Measurements from ENCODE around the gene JCHAIN. TPM values are rescaled to one million over a fixed set of nuclear protein-coding genes. Genes with fewer than 3 reads are reported as not detected.
"Not testable (repeated sequence)": the region's sequence is repeated elsewhere in the genome, so short reads cannot be mapped to it uniquely, and the experiment has no call there.

JCHAIN gene
- total RNA-seq, 2 experiments from 2014 or later = not detected

DNA sequence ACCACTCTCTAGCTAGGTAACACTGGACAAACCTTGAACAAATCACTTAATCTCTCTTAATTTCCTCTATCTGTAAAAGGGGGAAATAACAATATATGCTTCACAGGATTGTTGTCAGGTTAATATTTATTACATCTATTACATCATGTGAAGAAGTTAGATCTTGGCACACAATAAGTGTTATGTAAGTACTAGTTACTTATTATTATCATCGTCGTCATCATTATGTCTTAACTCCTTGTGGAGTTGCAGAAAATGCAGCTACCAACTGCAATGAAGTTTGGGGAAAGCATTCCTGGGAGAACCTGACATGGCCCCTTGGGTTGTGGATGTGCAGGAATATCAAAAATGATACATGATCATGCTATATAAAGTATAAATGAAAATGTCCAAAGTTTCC, 4.8 kb upstream of the JCHAIN start:
- ATAC-seq (no peak), DNase-seq (no peak)
- intact Hi-C loops (cut with DNase I, micrococcal nuclease) = no loop called here
- Mint-ChIP-seq H3K36me3 (ENCODE audit: low read depth) (no peaks in the 10 kb centered on the region), H3K4me1 (no peaks in the 10 kb centered on the region), H3K27me3 (peaks cover 3% of the 10 kb centered on the region), H3K27ac (no peak overlapping the region), H3K4me3 (no peak overlapping the region), H3K9me3 (ENCODE audit: low read depth) (no peaks in the 10 kb centered on the region)
- CTCF ChIA-PET = interaction anchor here (1.0 to 1.5 kb wide), 4 partner anchors 10 to 79 kb away, joined by 3 read pairs; no protein-coding TSS in a partner anchor
- POLR2A ChIA-PET = no interaction called here

DNA sequence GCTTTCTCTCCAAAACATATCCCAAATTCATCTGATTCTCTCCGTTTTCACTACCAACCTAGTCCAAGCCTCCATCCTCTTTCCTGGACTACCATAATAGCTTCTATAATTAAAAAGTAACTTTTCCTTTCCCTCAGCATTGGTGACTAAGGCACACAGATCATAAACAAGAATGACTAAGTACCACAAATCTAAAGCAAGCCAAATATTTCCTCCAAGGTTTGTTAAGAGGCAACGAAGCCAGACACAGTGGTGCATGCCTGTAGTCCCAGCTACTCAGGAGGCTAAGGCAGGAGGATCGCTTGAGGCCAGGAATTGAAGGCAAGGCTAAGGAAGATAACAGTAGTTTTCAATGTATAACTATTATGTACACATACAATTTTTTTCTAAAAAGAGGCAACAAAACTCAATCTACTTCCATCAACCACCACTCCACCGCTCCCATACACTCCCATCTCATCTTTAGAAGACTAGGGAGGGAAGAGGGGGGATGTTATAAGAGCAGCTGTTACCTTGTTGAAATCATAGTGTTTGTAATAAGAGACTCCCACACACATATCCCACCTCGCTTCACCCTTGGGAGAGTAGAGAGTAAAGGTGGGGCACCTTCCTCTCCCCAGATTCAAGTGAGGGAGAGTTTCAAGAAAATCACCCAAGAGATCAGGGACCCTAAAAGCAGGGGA, 4.2 kb upstream of the JCHAIN start:
- no peaks in the 10 kb centered on the region for H3K4me1 Mint-ChIP-seq
- ATAC-seq (no peak), DNase-seq (no peak)
- H3K36me3 Mint-ChIP-seq (ENCODE audit: low read depth) = no peaks in the 10 kb centered on the region
- intact Hi-C loops (cut with DNase I, micrococcal nuclease) = no loop called here
- H3K9me3 Mint-ChIP-seq (ENCODE audit: low read depth) = no peaks in the 10 kb centered on the region
- ChIA-PET POLR2A (no interaction called here), CTCF (interaction anchor here (0.8 to 1.5 kb wide), 3 partner anchors 9 to 80 kb away, joined by 3 read pairs; no protein-coding TSS in a partner anchor)
- H3K27me3 Mint-ChIP-seq = peaks cover 3% of the 10 kb centered on the region
- no peak overlapping the region for H3K27ac Mint-ChIP-seq
- no peak overlapping the region for H3K4me3 Mint-ChIP-seq

DNA sequence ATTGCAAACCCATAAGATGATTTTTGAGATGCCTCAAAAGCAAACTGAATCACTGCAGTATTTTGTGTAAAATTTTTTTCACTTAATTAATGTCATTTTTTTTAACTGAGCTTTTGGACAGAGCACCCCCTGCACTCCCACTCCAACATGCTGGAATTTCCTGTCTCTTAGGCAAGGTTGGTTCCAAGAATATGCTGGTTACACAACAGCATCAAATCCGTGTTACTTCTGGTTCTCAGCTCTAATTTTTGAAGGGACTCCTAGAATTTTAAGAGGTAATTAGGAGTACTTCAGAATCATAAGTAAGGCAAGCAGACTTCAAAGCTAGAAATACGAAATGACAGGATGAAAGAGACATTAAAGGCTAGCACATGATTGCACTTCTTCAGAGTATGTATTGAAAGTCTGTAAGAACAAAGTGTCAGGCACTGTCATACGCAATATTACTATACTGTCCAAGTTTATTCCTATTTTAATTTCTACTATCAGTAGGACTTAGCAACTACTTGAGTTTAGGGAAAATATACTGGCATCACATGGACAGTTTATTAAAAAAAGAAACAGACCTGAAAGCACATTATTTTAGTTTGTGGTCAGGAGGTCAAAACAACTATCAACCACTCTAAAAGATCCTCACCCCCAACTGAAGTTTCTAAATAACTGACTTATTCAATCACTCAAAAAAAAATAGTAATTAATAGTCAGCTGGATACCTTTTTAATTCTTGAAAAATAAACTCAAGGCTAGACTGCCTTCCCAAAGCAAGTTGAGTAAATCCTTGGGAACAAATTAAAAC, 1.6 kb upstream of the JCHAIN start:
- ChIA-PET CTCF (interaction anchor here (0.6 to 1.3 kb wide), 6 partner anchors 11 to 408 kb away, joined by 3 to 4 read pairs (median 3); no protein-coding TSS in a partner anchor), POLR2A (no interaction called here)
- Mint-ChIP-seq H3K9me3 (ENCODE audit: low read depth) (no peaks in the 10 kb centered on the region), H3K36me3 (ENCODE audit: low read depth) (no peaks in the 10 kb centered on the region), H3K4me3 (no peak overlapping the region), H3K27me3 (no peaks in the 10 kb centered on the region), H3K27ac (no peak overlapping the region), H3K4me1 (no peaks in the 10 kb centered on the region)
- intact Hi-C loops (cut with DNase I, micrococcal nuclease) = no loop called here
- ATAC-seq (no peak), DNase-seq (no peak)

DNA sequence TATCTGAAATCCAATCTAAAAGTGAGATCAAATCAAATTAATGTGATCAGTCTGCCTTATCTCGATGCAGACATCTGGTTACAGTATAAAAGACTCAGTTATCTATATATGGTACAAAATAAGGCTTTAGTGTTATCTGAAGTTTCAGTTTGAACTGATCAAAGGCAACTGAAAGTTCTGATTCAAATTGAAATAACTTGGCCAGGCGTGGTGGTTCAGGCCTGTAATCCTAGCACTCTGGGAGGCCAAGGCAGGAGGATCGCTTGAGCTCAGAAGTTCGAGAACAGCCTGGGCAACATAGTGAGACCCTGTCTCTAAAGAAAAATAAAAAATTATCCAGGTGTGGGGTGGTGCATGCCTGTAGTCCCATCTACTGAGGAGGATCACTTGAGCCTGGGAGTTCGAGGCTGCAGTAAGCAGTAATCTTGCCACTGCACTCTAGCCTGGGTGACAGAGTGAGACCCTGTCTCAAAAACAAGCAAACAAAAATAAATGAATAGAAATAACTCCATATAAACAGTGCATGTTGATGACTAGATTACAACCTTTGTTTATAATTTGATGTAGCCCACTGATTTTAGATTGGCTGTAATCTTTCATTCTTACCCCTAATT, 4.9 kb downstream of the JCHAIN start:
- H3K27me3 Mint-ChIP-seq, H3K4me3 Mint-ChIP-seq: not testable (repeated sequence)

DNA sequence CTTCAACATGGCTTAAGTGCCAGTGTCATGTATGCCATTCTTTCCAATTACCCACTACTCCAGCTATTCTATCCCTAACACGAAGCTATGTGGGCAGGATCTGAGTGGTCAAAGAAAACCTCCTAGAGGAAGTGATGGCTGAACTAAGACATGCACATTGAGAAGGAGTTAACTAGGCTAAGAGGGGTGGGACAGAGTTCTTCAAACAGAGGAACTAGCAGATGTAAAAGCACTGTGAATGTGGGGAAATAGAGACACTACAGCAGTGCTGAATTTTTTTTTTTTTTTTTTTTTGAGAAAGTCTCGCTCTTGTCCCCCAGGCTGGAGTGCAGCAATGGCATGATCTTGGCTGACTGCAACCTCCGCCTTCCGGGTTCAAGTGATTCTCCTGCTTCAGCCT, 6.2 kb downstream of the JCHAIN start:
- H3K27ac Mint-ChIP-seq = no peak overlapping the region
- no peaks in the 10 kb centered on the region for H3K36me3 Mint-ChIP-seq (ENCODE audit: low read depth)
- H3K4me3 Mint-ChIP-seq = no peak overlapping the region
- DNase-seq = no peak
- no peaks in the 10 kb centered on the region for H3K27me3 Mint-ChIP-seq
- no peaks in the 10 kb centered on the region for H3K9me3 Mint-ChIP-seq (ENCODE audit: low read depth)
- POLR2A ChIA-PET = no interaction called here
- CTCF ChIA-PET = interaction anchor here (0.6 kb wide), 1 partner anchor 440 kb away, joined by 4 read pairs; no protein-coding TSS in a partner anchor
- peaks cover 8% of the 10 kb centered on the region for H3K4me1 Mint-ChIP-seq
- intact Hi-C loops (cut with DNase I, micrococcal nuclease) = no loop called here
- no peak for ATAC-seq

More for the DNA sequence above, 4.9 kb downstream of the JCHAIN start:
- H3K36me3 Mint-ChIP-seq (ENCODE audit: low read depth); POLR2A ChIA-PET; H3K27ac Mint-ChIP-seq; intact Hi-C loops (cut with DNase I, micrococcal nuclease); H3K4me1 Mint-ChIP-seq; H3K9me3 Mint-ChIP-seq (ENCODE audit: low read depth): not testable (repeated sequence)
- peak; percentile 85 for ATAC-seq
- peak; percentile 46 for DNase-seq
- CTCF ChIA-PET = interaction anchor here (1.0 kb wide), 1 partner anchor 10 kb away, joined by 3 read pairs; no protein-coding TSS in a partner anchor

DNA sequence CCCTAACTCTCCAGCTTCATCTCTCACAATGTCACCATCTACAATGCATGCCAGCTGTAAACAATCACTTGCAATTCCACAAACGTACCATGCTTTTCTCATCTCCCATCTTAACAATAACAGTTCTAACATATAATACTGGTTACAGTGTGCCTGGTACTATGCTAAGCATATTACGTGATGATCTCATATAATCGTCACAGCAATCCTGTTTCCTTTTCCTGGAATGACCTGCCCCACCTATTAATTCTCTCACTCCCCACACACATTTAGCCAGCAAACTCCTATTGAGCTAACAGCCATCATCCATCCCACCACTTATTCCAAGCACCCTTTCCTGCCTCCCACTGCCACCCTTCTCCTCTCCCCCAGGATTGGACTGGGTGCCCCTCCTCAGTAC, 7.9 kb downstream of the JCHAIN start:
- peaks cover 8% of the 10 kb centered on the region for H3K4me1 Mint-ChIP-seq
- intact Hi-C loops (cut with DNase I, micrococcal nuclease) = loop anchor here in 1 of 2 experiments (10.0 kb wide), 1 partner anchor 526 kb away; no protein-coding TSS in a partner anchor
- ChIA-PET CTCF (no interaction called here), POLR2A (no interaction called here)
- H3K27ac Mint-ChIP-seq = no peak overlapping the region
- H3K9me3 Mint-ChIP-seq (ENCODE audit: low read depth) = no peaks in the 10 kb centered on the region
- H3K4me3 Mint-ChIP-seq = no peak overlapping the region
- DNase-seq = no peak
- H3K36me3 Mint-ChIP-seq (ENCODE audit: low read depth) = no peaks in the 10 kb centered on the region
- no peak for ATAC-seq
- no peaks in the 10 kb centered on the region for H3K27me3 Mint-ChIP-seq

DNA sequence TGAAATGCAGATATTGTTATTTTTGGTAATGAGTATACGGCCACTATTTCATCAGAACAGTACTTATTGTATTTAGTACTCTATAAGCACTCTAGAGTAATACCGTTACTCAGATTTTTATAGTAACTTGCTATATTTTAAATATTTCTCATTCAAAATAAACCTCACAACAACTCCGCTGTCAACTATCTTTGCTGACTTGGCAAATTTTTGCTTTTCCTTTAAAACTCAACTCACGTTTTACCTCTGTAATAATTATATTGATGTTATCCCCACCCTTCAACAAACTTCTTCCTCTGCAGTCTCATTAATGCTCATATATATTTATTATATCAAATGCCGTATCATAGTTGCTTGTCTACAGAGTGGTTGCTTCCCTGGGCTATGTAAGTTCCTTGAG, 9.0 kb downstream of the JCHAIN start:
- ChIA-PET CTCF (interaction anchor here (1.0 to 1.3 kb wide), 5 partner anchors 10 to 314 kb away, joined by 3 read pairs; partner anchors contain the start of gene MOB1B), POLR2A (no interaction called here)
- Mint-ChIP-seq H3K36me3 (ENCODE audit: low read depth) (no peaks in the 10 kb centered on the region), H3K4me3 (no peak overlapping the region), H3K9me3 (ENCODE audit: low read depth) (no peaks in the 10 kb centered on the region), H3K27me3 (no peaks in the 10 kb centered on the region), H3K27ac (no peak overlapping the region), H3K4me1 (peaks cover 8% of the 10 kb centered on the region)
- ATAC-seq = no peak
- no peak for DNase-seq
- intact Hi-C loops (cut with DNase I, micrococcal nuclease) = loop anchor here in 1 of 2 experiments (10.0 kb wide), 1 partner anchor 527 kb away; no protein-coding TSS in a partner anchor

DNA sequence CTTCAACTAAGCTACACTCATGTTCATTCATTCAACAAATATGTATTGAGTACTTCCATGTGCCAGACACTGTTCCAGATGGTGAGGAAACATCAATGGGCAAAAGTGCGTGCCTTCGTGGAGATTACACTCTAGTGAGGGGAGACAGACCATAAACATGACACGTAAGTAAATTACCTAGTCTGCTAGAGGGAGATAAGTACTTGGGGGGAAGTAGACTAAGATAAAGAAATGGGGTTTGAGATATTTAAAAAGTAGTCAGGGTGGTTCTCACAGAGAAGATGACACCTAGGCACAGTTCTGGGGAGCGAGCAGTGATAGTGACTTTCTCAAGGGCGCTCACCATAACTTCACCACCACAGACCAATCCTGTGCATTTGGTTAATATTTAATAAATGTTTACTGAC, 11.7 kb downstream of the JCHAIN start:
- Mint-ChIP-seq H3K9me3 (ENCODE audit: low read depth) (no peaks in the 10 kb centered on the region), H3K4me1 (no peaks in the 10 kb centered on the region), H3K4me3 (no peak overlapping the region), H3K27ac (no peak overlapping the region), H3K36me3 (ENCODE audit: low read depth) (no peaks in the 10 kb centered on the region), H3K27me3 (peaks cover 3% of the 10 kb centered on the region)
- CTCF ChIA-PET = no interaction called here
- DNase-seq (no peak), ATAC-seq (no peak)
- POLR2A ChIA-PET = no interaction called here
- intact Hi-C loops (cut with DNase I, micrococcal nuclease) = loop anchor here in 1 of 2 experiments (5.0 to 10.0 kb wide), 2 partner anchors 530 to 1648 kb away; no protein-coding TSS in a partner anchor

DNA sequence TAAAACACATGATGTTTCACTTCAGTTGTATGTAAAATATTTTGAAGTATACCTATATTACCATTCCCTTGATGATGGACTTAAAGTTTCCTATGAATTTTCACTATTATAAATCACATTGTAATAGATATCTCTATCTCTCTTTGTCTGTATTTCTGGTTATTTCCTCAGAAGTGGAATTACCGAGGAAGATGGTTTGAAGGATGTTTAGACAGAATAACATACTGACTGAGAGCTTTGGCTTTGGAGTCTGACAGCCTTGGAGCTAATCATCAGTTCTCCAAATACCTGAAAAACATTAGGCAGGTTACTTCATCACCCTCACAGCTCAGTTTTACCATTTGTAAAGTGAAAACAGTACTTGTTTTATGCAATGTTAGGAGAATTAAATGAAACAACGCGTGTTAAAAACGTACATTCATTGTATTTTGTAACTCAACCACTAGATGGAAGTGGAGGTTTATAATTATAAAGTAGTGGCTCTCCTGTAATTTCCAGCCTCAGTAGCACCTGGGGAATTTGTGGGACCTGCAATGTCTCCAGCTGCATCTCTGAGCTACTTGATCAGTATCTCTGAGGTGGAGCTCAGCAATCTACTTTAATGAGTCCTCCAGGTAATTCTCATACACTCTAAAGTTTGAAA, 14.3 kb downstream of the JCHAIN start:
- ChIA-PET POLR2A (interaction anchor here (0.8 kb wide), 1 partner anchor 84 kb away, joined by 3 read pairs; no protein-coding TSS in a partner anchor), CTCF (interaction anchor here (0.5 to 1.4 kb wide), 10 partner anchors 10 to 1218 kb away, joined by 3 to 6 read pairs (median 4); no protein-coding TSS in a partner anchor)
- DNase-seq (no peak), ATAC-seq (peak; percentile 39)
- H3K36me3 Mint-ChIP-seq (ENCODE audit: low read depth) = no peaks in the 10 kb centered on the region
- no peak overlapping the region for H3K27ac Mint-ChIP-seq
- no peak overlapping the region for H3K4me3 Mint-ChIP-seq
- intact Hi-C loops (cut with DNase I, micrococcal nuclease) = loop anchor here in 1 of 2 experiments (1.0 to 10.0 kb wide), 5 partner anchors 37 to 1650 kb away; partner anchors contain the start of gene UTP3
- peaks cover 3% of the 10 kb centered on the region for H3K27me3 Mint-ChIP-seq
- H3K4me1 Mint-ChIP-seq = no peaks in the 10 kb centered on the region
- no peaks in the 10 kb centered on the region for H3K9me3 Mint-ChIP-seq (ENCODE audit: low read depth)

DNA sequence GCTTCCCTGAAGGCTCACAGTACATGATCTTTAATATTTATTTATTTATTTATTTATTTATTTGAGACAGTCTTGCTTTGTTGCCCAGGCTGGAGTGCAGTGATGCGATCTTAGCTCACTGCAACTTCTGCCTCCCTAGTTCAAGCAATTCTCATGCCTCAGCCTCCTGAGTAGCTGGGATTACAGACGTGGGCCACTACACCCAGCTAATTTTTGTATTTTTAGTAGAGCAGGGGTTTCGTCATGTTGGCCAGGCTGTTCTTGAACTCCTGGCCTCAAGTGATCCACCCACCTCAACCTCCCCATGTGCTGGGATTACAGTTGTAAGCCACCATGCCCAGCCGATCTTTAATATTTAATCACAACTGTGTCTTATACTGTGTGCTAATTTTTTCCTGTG, 15.6 kb downstream of the JCHAIN start:
- H3K36me3 Mint-ChIP-seq (ENCODE audit: low read depth); DNase-seq; H3K27ac Mint-ChIP-seq; H3K9me3 Mint-ChIP-seq (ENCODE audit: low read depth); POLR2A ChIA-PET; H3K27me3 Mint-ChIP-seq; H3K4me3 Mint-ChIP-seq; H3K4me1 Mint-ChIP-seq; ATAC-seq: not testable (repeated sequence)
- CTCF ChIA-PET = interaction anchor here (0.8 kb wide), 1 partner anchor 344 kb away, joined by 3 read pairs; no protein-coding TSS in a partner anchor
- intact Hi-C loops (cut with DNase I, micrococcal nuclease) = loop anchor here in 1 of 2 experiments (5.0 to 10.0 kb wide), 2 partner anchors 534 to 1652 kb away; no protein-coding TSS in a partner anchor

DNA sequence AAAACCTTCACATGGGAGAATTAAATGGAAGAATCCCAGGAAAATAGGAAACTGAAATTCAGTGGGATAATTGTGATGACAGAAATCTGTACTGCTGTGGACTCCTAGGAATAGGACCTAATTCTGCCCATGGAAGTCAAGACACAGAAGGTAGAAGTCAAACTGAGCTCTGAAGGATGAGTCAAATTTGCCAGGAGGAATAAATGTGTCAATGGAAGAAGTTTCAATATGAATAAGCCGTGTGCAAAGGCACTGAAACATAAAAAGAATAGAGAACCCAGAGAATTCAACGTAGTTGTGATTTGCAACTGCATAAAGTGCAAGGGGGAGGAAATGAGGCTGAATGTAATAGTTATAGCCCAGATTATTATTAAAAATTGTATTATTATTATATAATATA, 26.1 kb downstream of the JCHAIN start:
- ChIA-PET CTCF (interaction anchor here (1.7 kb wide), 1 partner anchor 11 kb away, joined by 4 read pairs; the partner anchor contains the start of gene ENAM), POLR2A (no interaction called here)
- DNase-seq = no peak
- H3K4me1 Mint-ChIP-seq = peaks cover 13% of the 10 kb centered on the region
- peak overlapping the region; percentile 27 for H3K27ac Mint-ChIP-seq
- no peaks in the 10 kb centered on the region for H3K27me3 Mint-ChIP-seq
- intact Hi-C loops (cut with DNase I, micrococcal nuclease) = no loop called here
- H3K9me3 Mint-ChIP-seq (ENCODE audit: low read depth) = no peaks in the 10 kb centered on the region
- H3K36me3 Mint-ChIP-seq (ENCODE audit: low read depth) = no peaks in the 10 kb centered on the region
- peak overlapping the region; percentile 20 for H3K4me3 Mint-ChIP-seq
- ATAC-seq = peak; percentile 82
